PFSK-1 (cell line): ENCODE measurements around the gene TMEM14B.

Experiments
- POLR2AphosphoS5 ChIP-seq: IDR thresholded peaks from 2 replicates; pipeline ENCODE4 v1.6.1; 2012; ENCODE audit warnings: low read depth, mild to moderate bottlenecking, control low read depth, low read length, moderate library complexity
- SIN3A ChIP-seq: IDR thresholded peaks from 2 replicates; pipeline ENCODE4 v1.6.1; 2012; ENCODE audit warnings: mild to moderate bottlenecking, low read length, moderate library complexity, borderline replicate concordance; ENCODE audit not compliant: insufficient read depth
- TAF1 ChIP-seq: IDR thresholded peaks from 2 replicates; pipeline ENCODE4 v1.6.1; 2012; ENCODE audit warnings: low read length, control low read depth, borderline replicate concordance; ENCODE audit not compliant: insufficient read depth
- TF ChIP-seq, protein P1 (sequence below), 2 experiments: IDR thresholded peaks; 2 replicates each; pipeline versions ENCODE4 v1.6.1 to v1.8.0; 2011 to 2012; ENCODE audit warnings: low read depth in 2 of 2, low read length in 2 of 2, control low read depth in 1 of 2, inconsistent platforms in 1 of 2, mild to moderate bottlenecking in 1 of 2, moderate library complexity in 1 of 2; ENCODE audit not compliant: insufficient read depth in 1 of 2

DNA sequence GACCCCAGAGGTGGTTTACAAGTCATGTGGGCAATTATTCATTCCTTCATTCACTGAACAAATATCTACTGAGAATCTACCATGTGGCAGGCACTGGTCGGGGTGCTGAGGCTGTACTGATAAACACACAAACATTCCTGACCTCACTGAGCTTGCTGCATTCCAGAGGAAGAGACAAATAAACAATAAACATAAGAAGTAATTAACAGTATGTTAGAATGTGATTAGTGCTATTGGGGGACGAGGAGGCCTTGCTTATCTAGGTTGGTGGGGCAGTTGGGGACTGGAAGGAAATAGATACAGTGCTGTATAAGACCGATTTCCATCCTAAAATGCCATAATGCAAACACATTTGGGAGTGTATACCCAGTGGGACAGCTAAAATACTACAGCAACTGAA, 46.6 kb downstream of the TMEM14B start:
- TF ChIP-seq, protein P1, sequence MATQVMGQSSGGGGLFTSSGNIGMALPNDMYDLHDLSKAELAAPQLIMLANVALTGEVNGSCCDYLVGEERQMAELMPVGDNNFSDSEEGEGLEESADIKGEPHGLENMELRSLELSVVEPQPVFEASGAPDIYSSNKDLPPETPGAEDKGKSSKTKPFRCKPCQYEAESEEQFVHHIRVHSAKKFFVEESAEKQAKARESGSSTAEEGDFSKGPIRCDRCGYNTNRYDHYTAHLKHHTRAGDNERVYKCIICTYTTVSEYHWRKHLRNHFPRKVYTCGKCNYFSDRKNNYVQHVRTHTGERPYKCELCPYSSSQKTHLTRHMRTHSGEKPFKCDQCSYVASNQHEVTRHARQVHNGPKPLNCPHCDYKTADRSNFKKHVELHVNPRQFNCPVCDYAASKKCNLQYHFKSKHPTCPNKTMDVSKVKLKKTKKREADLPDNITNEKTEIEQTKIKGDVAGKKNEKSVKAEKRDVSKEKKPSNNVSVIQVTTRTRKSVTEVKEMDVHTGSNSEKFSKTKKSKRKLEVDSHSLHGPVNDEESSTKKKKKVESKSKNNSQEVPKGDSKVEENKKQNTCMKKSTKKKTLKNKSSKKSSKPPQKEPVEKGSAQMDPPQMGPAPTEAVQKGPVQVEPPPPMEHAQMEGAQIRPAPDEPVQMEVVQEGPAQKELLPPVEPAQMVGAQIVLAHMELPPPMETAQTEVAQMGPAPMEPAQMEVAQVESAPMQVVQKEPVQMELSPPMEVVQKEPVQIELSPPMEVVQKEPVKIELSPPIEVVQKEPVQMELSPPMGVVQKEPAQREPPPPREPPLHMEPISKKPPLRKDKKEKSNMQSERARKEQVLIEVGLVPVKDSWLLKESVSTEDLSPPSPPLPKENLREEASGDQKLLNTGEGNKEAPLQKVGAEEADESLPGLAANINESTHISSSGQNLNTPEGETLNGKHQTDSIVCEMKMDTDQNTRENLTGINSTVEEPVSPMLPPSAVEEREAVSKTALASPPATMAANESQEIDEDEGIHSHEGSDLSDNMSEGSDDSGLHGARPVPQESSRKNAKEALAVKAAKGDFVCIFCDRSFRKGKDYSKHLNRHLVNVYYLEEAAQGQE (IDR thresholded peaks at IDR 0.05; ENCODE audit: insufficient read depth in 1 of 2, low read depth in 2 of 2, low read length in 2 of 2): no peak
- TF ChIP-seq TAF1: no peak
- no peak for TF ChIP-seq POLR2AphosphoS5
- no peak for TF ChIP-seq SIN3A
